GM15510 (cell line): ENCODE measurements around the gene ZNF296.

ENCODE experiments used
- POLR2A ChIP-seq: IDR thresholded peaks from 3 replicates; pipeline ENCODE4 v1.6.1; 2011; ENCODE audit warnings: borderline replicate concordance; ENCODE audit not compliant: insufficient read length; ENCODE audit errors: extremely low read depth

The ZNF296 gene

DNA sequence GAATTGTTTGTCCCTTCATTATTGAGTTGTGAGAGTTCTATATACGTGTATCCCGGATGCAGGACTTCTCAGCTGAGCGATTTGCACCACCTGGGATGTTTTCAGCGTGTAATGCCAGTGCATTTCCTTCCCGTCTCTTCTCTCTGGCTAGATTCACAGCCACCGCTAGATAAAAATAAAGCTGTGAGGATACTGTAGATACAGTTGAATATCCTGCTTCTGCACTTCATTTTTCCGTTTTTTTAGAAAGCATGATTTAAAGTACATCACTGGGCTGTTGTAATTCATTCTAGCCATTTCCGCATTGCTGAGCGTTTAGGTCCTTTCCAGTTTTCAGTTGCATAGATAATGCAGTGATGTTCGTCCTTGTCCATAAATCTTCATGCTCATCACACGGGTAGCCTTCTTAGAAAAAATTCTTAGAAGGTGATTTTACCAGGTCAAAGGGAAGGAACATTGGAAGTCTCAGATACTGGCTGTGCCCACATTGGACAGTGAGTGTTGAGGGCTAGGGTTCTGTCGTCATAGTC, 31.4 kb upstream of the ZNF296 start:
- no peak for TF ChIP-seq POLR2A

DNA sequence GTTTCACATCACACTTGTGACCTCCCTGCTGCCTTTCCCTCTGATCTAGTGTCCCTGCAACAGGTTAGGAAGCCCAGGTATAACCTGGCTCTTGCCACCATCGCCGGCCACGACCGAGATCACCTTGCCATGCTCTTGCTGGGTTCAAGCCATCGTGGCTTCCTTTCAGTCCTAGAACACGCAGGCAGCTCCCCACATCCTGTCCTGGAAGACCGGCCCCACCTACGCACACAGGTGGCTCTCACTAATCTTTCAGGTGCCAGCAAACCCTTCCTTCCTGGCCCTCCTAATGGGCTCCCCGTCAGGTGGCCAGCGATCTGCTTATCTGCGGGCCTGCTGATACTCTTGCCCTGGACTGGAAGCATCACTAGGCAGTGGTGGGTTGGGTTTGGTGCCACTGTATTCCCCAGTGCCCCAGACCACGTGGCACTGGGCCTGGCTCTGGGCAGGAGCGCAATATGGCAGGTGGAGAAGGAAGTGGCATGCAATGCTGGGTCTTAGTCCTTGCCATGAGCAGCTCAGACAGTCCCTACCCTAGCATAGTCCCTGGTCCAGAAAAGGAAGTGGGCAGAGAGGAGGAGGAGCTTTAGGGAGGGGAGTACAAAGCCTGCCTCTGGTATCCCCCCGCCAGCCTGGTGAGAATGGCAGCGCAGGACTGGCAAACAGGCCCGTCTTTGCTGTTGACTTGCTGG, 28.5 kb upstream of the ZNF296 start:
- no peak for TF ChIP-seq POLR2A

DNA sequence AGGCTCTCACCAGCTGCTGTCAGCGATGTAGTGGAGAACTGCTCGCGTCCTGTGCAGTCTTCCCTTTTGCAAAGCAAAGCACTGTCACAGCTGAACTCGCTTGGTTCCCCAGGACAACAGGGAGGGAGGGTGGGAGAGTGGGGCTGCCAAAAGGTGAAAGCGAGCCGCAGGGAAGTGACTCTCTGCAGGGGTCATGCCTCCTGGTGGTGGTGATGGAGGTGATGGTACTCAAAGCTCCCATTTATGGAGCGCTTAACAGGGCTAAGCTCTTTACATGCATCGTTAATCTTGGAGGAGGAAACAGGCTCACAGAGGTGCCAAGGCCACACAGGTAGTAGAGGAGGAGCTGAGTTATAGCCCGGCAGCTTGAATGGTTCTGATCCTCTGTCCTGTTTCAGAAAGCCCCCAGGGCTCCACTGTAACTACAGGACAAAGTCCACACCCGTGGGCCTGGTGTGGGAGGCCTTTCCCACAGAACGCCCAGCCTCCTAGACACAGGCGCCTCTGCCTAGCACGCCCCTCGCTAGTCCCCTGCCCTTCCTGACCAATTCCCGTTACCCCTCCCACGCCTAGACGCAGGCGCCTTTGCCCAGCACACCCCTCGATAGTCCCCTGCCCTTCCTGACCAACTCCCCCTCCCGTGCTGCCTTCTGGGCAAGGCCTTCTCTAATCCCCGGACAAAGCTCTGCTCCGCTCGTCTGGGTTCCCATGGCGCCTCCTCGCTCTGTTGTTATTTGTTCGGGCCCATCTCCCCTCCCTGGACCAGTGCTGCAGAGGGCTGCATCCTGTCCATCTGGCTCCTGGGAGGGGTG, 27.4 kb upstream of the ZNF296 start:
- no peak for TF ChIP-seq POLR2A

DNA sequence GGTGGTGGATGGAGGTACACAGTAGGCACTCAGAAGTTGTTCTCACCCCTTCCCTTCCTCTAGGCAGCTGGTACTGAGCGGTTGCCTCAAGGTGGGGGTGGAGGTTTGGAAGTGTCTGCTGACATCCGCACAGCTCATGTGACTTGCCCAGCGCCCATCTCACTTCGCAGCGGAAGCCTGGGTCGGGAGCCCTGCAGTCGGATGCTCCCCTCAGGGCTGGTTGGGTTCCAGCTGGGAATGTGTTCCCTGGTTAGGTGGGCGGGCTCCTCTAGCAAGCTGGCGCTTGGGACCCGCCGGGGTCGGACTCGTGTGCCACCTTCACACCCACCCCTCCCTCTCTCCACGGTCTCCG, 26.9 kb upstream of the ZNF296 start:
- TF ChIP-seq POLR2A: no peak

DNA sequence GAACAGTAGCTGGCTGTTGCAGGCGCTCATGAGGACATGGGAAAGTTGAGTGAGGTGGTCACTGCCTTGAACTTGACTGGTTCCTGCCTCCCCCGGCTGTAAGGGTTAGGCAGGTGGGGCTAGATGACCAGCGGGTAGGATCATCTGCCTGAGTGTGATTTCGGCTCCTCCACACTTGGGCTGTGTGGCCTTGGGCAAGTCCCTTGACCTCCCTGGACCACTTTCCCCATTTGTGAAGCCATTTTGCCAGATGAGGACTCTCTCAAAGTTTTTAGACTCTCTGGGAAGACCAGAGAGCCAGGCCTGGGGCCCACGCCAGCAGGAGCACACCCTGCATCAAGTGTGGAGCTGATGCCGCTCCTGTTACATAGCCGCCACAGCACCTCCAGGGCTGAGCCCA, 26.2 kb upstream of the ZNF296 start:
- TF ChIP-seq POLR2A: no peak

DNA sequence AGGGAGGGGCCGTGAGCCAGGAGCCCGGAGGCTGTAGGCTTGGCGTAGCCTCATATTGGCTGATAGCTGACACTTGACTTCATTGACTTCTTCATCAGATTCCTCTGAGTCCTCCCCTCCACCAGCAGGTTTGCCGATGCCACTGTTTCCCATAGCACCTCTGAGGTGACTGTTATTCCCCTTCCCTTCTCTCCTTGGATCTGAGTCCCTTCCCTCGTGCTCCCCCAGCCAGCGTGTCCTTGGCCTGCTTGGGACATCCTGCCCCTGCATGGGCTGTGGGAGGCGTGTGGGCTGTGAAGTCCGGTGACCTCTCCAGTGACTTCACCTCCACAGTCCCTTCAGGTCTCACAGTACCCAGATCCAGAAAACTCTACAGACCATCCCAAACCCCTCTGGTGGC, 25.5 kb upstream of the ZNF296 start:
- no peak for TF ChIP-seq POLR2A

DNA sequence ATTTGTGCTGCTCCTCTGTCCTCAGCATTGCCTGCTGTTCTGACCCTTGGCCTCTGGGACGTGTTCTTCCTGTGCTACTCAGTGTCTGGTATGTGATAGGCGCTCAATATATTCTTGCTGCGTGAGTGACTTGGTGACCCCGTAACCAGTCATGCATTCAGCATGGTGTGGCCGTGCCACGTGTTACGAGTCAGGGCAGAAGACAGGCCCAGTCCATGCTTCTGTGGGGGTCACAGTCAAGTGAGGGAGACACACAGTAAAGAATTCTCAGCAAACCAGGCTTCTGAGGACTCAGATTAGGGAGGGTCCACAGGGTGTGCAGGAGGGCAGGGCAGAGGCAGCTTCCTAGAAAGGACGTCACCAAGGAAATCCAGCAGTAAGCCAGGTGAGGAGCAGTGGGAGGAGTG, 24.6 kb upstream of the ZNF296 start:
- TF ChIP-seq POLR2A: no peak

DNA sequence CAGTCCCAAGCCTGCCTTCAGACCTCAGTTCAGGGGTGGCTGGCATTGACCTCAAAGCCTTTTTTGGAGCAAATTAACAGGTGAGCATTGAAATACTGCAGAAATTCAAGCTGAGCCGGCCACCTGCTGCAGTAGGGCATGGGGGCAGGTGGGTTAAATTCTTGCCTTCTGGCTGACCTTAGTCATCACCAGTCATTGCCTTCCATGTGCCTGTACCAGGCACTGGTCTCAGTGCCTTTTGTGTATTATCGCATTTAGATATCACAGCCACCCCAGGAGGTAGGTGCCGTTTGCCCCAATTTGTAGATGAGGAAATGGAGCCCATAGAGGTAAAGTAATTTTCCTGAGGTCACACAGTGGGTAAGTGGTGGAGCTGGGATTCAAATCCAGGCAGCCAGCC, 23.9 kb upstream of the ZNF296 start:
- no peak for TF ChIP-seq POLR2A

DNA sequence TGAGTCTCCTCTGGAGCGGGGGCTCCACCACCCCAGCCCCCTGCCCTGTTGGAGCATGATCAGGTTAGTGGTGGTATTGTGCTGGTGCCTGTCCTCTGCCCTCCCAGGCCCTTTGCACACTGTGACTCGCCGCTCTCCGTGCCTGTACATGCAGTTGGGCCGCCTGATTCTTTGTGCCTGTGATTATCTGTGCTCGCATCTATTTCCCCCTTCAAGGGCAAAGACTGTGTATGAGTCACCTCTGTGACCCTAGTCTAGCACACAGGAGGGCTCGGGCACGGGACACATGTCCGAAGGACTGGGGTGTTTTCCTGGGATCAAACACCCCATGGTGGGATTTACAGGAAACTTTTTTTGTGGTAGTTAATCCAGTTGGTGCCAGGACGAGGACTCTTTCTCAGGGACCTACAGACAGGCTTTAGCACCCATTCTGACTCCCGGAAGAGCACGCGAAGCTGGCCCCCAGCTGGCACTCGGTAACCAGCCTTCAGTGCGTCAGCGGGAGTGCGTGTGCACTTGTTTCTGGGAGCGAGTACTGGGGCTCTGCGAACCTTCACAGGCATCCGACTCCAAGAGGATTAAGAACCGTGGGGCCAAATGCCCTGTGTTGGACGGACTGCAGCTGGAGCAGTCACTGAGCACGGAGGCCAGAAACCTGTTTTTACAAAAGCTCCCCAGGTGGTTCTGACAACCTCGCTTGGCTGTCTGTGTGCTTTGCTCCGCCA, 23.4 kb upstream of the ZNF296 start:
- no peak for TF ChIP-seq POLR2A

DNA sequence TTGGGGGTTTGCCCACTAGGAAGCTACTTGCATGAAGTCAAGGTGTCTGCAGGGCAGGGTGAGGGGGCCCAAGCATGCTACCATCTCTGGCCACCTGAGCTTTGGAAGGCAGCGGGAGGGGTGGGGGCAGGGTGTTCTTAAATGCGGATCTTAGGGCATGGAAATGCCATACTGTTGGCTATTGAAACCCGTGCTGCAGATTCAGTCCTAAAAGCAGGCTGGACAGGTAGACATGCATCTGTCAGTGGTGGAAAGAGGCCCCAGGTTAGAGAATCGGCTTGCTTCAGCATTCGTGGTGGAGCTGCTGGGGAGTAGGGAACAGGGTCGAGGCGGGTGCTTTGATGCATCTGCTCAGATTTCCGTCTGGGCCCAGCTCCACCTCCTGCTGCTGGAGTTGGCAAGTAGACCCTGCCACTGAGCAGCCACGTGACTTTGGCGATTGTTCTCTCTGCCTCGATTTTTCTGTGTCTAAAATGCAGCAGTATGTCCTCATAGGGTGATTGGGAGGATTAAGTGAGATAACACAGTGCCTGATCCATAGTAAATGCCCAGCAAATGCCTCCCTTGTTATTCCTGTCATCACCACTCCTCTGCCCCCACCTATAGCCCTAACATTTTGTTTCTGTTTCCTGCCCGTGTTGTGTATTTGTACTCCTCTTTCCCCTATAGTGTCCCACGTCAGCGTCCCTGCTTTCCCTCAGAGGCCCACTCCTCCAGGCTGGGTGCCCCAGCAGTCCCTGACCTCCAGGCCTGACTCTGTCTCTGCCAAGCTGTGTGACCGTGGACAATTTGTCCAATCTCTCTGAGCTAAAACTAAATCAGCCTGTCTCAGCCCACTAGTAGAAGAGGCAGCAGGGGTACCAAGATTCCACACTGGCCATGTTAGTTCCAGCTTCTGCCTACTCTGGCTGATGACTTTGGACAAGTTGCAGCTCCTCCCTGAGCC, 22.5 kb upstream of the ZNF296 start:
- no peak for TF ChIP-seq POLR2A

DNA sequence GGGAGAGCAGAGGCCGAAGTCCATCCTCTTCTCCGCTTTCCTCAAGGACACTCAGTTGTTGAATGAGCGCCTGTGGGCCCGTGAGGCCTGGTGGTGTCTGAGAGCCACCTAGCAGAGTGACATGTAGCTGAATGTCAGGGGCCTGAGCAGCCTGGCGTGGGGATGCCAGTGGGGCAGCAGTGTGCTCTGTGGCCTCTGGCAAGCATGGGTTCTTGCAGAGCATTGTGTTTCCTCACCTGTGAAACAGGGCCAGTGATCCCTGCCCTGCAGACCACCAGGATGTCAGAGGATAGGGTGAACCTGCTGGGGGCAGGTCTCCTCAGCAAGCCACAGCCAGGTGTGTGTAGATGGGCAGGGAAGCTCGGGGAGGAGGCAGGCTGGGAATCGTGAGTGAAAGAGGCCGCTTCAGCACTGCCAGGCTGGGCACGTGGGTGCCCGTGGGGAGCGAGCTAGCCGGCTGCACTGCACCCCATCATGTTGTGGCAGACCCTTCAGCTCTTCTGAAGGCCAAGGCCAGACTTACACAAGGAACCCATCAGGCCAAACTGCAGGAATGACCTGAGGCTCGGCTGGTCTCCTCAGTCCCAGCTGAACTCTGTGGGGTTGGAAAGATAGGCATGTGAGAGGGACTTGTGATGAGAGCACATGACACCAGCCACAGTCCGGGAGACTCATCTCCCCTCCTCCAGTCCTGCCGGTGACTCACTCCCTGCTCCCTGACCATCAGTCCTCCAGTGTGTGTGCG, 21.7 kb upstream of the ZNF296 start:
- TF ChIP-seq POLR2A: no peak

DNA sequence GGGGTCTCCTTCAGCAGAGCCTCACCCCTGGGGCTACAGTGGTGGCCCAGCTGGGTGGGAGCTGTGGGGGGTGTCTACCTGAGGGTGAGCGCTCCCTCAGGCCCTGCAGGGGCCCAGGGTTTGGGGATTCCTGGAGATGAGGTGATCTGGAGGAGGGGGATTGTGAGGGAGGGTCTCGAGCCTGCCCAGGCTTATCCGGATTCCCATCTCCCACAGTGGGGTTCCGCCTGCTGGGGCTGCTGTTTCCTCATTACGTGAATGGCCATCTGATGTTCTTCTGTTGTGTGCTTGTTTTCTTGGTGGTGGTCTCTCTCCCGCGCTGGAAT, 21.1 kb upstream of the ZNF296 start:
- TF ChIP-seq POLR2A: no peak

DNA sequence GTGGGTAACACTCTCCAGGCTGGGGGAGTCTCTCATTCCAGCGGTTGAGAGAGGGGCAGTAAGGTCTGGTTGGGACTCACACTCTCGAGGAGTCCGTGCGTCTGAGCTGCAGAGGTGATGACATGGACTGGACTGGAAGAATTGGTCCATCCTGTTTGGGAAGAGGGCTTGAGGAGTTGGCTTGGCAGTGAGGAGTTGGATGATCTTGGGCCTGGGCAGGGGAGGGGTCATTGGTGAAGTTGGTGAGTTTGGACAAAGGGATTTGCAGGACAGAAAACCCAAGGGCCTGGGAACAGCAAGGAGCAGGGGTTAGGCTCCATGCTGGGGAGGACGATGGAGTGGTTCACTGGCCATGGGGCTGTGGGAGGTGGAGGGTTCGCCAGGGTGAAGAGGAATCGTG, 20.4 kb upstream of the ZNF296 start:
- no peak for TF ChIP-seq POLR2A
